GM12891 (cell line): ENCODE results near the gene TMPRSS11B.
"Not testable (repeated sequence)": the region's sequence is repeated elsewhere in the genome, so short reads cannot be mapped to it uniquely, and the experiment has no call there.

ENCODE experiments used
- POLR2A ChIP-seq: IDR thresholded peaks from 2 replicates; pipeline ENCODE4 v1.6.1; 2011; ENCODE audit warnings: low read depth, low read length, control low read depth
- POLR2AphosphoS5 ChIP-seq: IDR thresholded peaks from 2 replicates; pipeline ENCODE4 v1.6.1; 2011; ENCODE audit warnings: low read depth, low read length, control low read depth
- POU2F2 ChIP-seq: IDR thresholded peaks from 2 replicates; pipeline ENCODE4 v1.6.1; 2011; ENCODE audit warnings: low read depth, mild to moderate bottlenecking, control low read depth, low read length, moderate library complexity
- TAF1 ChIP-seq: IDR thresholded peaks from 2 replicates; pipeline ENCODE4 v1.6.1; 2011; ENCODE audit warnings: low read depth, low read length, control low read depth

DNA sequence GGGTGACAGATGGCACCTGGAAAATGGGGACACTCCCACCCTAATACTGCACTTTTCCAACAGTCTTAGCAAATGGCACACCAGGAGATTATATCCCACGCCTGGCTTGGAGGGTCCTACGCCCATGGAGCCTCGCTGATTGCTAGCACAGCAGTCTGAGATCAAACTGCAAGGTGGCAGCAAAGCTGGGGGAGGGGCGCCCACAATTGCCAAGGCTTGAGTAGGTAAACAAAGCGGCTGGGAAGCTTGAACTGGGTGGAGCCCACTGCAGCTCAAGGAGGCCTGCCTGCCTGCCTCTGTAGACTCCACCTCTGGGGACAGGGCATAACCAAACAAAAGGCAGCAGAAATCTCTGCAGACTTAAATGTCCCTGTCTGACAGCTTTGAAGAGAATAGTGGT lies 51.2 kb downstream of the TMPRSS11B start:
- TF ChIP-seq TAF1, POLR2A, POU2F2, POLR2AphosphoS5: not testable (repeated sequence)
